GM21526 (cell line): ENCODE results near the gene HAPSTR1.
A peak's percentile ranks its signal among the peaks of the same experiment; 100 is the strongest.
"Not testable (repeated sequence)": the region's sequence is repeated elsewhere in the genome, so short reads cannot be mapped to it uniquely, and the experiment has no call there.

ENCODE experiments used
- ATAC-seq: cut with Tn5 transposase; IDR thresholded peaks from one replicate; pipeline ENCODE4 v1.9.1; 2021; ENCODE audit warnings: moderate library complexity; ENCODE audit not compliant: unreplicated experiment, low FRiP score

HAPSTR1 gene

DNA sequence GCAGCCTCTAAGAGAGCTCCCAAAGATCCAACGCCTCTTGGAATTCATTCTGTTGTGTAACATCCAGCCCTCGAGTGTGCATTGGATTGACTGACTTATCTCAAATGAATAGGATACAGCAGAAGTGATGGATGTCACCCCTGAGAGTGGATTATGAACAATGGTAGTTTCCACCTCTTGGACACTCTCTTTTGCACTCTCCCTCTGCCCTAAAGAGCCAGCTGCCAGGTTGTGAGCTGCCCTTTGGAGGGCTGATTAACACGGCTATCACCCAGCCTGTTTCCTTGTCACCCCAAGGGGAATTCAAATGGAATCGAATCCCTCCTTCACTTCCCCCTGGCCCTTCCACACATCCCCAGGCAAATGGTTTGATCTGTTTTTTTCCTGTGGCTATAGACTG is 21.2 kb upstream of the HAPSTR1 start:
- ATAC-seq, result no peak

DNA sequence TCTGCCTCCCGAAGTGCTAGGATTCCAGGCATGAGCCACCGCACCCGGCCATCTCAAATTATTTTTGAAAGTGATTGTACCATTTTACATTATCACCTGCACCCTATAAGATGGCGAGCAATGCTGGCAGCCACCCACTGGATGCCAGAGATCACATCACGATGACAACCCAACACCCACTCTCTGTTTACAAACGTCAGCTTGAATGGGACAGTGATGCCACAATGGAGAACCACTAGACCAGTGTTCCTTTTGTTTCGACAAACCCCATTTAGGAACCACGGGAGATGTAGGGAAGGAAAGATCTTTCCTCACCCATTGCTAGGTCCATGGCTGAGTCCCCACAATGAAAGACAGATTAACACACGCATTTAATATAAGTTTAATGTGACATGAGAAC is 20.1 kb upstream of the HAPSTR1 start:
- no peak for ATAC-seq

DNA sequence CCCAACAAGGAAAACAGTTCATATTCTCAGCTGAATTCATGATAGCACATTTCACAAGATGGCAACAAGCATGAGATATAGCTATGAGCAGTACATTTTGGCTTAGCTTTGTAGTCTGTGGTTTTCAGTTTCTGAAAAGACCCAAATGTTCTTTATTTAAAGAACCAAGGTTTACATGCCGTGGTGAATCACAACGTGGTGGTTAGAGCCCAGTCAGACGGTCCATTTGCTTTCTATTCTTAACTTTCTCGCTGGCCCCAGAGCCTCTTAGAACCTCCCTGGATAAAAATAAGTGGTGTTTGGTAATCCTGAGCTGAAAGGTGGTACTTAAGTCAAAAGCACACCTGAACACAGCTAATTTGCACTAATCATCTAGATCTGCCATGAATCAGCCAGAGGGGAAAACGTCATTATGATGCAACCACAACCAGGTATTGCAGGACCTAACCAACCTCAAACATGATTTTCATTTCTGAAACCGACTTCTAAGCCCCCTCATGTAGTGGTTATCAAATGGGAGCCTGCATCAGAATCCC is 18.6 kb upstream of the HAPSTR1 start:
- ATAC-seq, result peak; percentile 75

DNA sequence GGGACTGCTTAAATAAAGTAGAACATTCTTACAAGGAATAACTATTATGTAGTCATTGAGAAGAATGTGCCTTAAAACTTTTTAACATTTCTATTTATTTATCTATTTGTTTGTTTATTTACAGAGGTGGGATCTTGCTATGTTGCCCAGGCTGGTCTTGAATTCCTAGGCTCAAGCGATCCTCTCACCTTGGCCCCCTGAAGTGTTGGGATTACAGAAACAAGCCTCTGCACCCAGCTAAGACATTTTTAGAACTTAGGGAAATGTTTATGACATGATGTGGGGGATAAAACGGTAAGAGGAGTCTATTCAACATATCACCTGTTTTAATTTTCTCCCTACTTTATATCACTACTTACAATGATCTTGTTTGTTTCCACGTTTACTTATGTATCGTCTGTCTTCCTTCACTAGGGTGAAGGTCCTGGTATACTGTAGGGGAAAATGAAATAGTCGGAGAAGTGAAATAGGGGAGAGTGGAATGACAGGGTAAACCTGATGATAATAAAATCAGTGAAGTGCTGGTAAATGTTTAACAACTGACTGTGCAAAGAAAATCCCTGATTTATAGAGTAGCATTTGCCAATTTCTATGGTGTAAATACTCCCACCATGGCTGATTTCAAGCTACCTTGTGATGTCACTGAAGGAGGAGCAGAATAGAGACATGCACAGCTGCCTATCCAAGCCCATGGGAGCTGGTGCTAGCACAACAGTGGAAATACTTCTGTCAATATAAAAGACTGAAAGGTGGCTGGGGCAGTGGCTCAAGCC is 16.0 kb upstream of the HAPSTR1 start:
- no peak for ATAC-seq

DNA sequence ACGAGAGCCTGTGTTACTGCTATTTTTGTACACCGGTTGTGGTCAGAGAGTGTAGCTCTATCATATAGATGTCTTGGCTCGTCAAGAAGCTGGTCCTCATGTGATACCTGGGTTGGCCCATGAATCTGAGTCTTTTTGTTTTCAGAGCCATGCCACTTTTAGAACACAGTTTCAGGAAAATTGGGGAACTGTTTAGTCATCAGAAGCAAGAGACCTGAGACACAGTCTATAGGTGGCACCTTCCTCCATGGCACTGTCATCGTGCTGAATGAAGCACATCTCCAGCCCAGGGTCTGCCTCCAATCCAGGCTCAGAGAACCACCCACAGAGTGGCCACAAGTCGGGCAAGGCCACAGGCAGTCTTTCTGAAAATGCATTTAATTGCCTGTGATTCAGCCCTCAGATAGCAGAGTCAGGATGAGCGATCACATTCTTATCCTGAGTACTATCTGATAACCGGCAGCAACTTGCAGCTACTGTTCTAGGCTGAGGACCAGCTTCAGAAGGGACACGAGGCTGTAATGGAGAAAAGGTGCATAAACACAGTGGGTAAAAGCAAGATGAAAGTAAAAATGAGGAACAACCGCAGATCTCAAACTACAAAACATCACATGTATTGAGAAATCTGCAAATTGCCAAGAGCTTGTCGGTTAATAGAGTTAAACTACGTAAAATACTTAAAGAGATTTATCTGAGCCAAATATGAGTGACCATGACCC is 14.2 kb upstream of the HAPSTR1 start:
- ATAC-seq, result no peak

DNA sequence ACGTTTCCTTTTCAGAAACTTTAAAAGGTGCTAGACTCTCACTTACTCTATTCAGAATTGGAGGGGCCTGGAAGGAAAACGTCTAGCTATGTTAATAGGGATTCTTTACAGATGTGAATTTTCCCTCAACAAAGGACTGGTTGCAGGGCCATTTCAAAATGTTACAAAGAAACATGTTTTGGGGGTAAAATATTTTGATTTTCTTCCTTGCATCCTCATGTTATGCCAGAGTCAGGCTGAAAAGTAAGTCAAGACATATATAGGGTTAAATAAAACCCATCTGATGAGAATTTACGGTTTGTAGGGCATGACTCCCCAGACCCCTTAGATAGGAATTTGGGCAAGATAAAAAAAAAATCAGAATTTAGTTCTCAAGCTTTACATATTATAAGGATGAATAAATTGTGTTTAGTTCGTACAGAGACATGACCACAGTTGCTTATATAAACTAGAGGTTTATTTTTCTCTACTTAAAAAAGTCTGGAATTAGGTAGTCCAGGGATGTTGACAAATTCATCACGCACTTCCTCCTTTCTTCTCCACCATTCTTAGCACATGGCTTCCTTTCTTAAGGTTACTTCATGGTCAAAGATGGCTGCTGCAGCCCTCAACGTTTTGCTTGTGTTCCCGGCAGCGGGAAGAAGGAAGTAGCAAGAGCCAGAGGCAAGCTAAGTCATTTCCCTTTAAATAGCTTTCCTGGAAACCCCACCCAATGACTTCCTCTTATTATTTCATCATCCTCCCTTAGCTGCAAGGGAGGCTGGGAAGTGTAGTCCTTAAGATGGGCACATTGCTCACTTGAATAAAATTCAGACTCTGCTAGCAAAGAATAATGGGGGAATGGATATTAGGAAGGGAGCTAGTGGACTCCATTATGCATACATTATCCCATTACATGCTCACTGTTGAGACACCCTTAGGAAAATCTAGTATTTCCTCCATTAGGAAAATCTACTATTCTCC is 12.7 kb upstream of the HAPSTR1 start:
- not testable (repeated sequence) for ATAC-seq

DNA sequence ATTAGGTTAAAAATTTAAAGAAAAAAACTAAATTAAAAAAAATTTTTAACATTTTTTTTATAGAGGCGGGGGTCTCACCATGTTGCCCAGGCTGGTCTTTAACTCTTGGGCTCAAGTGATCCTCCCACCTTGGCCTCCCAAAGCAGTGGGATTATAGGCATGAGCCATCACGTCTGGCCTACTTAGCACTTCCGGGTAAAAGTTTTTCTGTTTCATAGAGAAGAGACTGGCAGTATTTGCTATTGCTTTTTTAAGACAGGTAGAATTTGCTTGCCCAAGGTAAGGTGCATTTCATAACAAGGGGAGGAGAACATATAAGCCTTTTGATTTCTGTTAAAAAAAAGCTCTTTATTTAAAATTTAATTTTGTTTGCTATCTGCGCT is 12.0 kb upstream of the HAPSTR1 start:
- ATAC-seq, result no peak

DNA sequence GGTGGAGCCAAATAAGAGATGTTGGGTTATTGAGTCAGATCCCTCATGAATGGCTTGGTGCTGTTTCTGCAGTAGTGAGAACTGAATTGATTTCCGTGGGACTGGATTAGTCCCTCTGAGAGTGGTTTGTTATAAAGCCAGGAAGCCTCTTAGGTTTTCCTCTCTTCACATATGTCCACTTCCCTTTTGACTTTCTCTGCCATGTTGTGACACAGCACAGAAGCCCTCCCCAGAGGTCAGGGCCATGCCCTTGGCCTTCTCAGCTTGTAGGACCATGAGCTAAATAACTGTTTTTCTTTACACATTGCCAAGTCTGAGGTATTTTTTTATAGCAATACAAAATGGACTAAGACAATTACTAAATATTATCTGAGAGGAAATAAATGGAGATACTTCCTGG is 10.3 kb upstream of the HAPSTR1 start:
- no peak for ATAC-seq

DNA sequence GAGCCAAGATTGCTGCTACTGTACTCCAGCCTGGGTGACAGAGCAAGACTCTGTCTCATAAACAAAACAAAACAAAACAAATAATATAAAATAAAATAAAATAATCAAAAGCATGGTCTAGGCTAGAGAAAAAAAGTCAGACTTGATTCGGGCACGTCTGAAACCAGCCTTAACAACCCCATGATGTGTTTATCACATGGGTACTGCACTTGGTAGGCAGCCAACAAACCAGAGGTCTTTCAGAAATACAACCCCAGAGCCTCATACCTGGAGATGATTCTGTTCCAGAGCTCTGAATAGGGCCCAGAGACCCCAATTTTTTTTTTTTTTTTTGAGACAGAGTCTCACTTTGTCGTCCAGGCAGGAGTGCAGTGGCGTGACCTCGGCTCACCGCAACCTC is 9.6 kb upstream of the HAPSTR1 start:
- no peak for ATAC-seq

DNA sequence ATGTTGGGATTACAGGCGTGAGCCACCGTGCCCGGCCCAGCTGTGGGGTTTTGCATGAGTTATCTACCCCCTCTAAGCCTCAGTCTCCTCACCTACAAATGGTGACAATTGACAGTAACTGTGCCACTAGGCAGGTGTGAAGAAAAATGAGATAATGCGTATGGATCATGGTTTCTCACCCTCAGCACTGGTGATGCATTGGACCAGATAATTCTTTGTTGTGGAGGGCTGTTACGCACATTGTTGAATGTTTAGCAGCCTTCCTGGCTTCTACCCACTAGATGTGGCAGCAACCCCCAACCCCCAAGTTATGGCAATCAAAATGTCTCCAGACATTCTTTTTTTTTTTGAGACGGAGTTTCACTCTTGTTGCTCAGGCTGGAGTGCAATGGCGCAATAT is 9.0 kb upstream of the HAPSTR1 start:
- ATAC-seq, result no peak

DNA sequence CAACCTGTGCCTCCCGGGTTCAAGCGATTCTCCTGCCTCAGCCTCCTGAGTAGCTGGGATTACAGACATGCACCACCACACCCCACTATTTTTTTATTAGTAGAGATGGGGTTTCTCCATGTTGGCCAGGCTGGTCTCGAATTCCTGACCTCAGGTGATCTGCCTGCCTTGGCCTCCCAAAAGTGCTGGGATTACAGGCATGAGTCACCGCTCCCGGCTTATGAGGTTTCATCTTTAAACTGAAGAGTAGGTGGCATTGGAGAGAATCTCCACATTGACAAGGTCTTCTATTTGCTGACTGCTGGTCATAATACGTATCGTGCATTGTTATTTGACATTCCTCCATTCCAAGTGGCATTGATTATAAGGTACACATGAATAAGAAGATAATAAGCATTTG is 3.7 kb upstream of the HAPSTR1 start:
- not testable (repeated sequence) for ATAC-seq

DNA sequence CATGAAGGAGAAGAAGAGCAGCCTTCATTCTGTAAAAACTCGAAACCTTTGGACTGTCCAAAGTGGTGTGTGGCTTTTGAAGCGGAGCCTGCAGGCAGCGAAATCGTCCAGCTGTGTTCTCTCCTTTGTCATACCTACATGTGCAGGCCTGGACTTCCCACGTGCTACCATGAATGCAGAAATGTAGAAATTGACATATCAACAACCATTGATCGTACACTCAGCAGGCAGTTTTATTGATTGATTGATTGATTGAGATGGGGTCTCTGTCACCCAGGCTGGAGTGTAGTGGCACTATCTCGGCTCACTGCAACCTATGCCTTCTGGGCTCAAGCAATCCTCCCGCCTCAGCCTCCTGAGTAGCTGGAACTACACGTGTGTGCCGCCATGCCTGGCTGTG is 2.6 kb upstream of the HAPSTR1 start:
- ATAC-seq, result no peak

DNA sequence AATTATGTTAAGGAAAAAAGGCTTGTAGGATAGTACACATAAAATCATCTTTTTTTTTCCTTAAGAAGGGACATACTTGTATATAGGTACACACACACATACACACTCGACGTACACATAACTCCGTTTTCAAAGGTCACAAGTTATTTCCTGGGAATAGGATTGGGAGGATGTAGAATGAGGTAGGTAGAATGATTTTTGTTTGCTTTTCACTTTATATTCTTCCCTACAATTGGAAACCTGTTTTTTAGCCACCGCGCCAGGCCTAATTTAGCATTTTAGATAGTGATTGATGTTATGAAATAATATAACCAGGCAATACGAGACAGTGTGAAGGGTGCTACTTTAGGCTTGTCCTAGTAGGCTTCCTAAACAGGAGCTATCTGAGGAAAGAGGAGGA is 1.8 kb upstream of the HAPSTR1 start:
- no peak for ATAC-seq

DNA sequence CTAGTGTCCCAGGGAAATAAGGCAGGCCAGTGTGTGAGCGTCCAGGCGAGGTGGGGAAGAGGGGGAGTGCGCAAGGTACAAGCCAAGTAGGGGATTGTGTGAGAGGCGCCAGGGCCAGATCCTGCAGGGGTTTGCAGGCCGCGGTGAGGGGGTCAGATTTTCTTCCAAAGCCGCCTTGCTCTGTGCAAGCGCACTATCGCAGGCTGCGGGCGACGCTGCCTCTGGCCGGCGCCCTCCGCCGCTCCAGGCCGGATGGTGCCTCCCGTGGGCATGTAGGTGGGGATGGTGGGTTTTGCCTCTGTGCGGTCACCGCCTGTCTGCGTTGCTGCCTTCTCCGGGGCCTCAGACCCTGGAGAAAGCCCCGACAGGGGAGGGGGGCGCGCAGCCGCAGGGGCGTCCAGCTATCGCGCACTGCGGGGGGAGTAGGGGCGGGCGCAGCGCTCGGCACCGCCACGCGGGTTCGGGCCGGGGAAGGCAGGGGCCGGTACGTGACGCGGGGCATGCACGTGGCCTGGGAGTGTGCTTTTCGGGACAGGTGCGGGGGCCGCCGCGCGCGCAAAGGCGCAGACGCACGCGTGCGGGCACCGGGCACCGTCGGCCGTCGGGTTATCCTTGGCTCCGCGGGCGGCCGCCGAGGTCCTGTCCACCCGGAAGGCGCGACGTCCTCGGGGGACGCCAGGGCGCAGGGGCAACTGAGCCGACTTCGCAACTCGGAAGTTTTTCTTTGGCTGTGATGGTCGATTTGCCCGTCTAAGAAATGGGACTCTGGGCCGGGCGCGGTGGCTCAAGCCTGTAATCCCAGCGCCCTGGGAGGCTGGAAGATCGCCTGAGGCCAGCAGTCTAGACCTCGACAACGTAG is 1.1 kb upstream of the HAPSTR1 start:
- ATAC-seq, result no peak

DNA sequence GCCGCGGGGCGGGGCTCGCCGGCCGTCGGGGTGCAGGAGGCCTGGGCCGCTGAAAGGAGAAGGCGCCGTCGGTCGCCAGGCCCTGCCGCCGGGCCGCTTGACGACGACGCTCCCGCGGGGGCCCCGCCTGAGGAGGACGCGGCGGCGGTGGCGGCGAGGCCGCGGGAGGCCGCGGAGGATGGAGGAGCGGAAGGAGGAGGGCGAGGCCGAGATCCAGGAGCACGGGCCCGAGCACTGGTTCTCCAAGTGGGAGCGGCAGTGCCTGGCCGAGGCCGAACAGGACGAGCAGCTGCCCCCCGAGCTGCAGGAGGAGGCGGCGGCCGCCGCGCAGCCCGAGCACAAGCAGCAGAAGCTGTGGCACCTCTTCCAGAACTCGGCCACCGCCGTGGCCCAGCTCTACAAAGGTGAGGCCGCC is 430 bp downstream of the HAPSTR1 start:
- ATAC-seq, result peak; percentile 3

DNA sequence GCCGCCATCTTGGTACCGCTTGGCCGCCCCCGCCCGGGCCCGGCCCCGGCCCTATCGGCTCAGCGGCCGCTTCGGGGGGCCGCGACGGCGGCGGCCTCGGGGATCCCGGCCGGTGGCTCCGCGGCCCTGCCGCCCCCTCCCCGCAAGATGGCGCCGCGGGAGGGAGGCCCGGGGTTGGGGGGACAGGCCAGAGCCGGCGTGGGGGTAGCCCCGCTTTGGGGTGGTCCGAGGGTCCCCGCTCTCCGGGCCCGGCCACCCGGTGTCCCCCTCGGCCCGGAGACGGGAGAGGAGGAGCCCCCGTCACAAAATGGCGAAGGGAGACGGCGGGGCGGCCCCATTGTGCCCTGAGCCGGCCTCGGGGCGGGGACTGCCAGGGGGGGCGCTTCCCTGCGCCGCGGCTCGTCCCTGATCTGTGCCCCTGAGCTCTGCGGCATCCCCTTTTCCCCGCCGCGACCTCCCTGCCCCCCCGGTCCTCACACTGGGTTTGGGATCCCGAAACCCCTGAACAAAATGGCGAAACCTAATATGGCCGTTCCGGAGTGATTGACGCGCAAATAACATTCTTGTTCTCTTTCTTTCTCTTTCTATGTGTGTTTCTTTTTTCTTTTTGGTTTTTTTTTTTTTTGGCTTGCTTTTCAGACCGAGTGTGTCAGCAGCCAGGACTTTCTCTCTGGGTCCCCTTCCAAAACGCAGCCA is 986 bp downstream of the HAPSTR1 start:
- ATAC-seq, result peak; percentile 7

DNA sequence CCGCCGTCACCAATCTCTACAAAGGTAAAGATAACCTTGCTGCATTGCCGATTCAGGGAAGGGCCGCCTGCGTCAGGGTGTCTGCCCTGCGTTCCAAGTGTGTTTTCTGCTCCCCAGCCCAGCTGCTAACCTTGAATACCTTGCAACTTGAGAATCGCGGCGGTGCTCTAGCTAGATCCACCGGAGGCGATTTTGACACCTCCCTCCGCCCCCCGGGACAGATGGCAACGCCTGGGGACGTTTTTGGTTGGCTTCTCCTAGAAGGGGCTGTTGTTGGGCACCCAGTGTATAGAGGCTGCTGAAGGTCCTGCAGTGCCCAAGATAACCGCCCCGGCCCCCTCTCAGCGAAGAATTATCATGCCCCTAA is 1.5 kb downstream of the HAPSTR1 start:
- no peak for ATAC-seq

DNA sequence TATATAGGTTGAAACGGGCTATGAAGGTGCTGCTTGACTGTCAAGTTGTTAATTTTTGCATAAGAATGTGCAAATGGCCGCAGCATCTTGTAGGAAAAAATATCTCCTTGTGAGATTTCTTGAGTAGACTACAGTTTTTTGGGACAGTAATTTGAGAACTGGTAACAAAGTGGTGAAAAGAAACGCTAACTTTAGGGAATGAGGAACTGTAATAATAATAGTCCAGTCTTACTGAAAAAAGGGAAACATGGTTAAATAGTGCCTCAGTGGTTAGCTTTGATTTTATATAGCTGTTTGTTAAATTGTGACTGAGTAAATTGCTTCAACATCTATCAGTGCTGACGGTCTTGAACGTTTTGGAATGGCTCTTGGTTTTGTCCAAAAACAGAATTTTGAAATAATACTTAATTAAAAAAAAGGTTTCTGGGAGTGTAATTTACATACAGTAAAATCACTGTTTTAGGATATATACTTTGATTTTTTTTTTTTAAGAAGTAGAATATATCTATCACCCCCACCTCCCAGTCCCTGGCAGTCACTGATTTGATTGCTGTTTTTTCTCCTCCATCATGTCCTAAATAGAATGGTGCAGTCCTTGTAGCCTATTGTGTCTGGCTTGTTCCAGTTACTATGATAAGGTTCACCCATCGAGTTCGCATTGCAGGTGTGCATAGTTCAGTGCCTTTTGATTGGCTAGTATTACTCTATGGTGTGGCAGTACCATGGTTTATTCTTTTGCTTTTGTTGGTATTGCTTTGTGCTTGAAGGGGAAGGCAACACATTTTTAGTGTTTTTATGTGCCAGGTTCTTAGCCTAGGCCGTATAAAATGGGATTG is 2.8 kb downstream of the HAPSTR1 start:
- ATAC-seq, result no peak

DNA sequence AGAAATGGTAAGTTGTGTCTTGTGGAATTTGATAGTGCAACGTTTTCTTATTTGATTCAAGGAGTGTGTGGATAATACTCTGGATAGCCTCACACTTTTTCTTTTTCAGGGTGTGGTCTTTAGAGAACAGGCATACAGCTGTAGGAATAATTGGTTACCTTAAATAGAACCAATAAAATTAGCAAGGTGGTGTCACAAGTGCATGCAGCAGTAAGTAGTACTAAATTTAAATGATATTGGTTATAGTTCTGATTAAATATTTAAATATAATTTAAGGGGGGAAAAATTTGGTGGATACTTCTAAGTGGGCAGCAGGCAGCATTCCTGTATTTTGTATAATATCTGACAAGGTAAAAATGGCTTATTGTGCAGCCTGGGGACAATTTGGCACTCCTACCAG is 3.7 kb downstream of the HAPSTR1 start:
- ATAC-seq, result no peak
